Fibroblast of skin of right quadriceps (primary cell): Measurements from ENCODE around the gene DNAAF5.
A peak's percentile ranks its signal among the peaks of the same experiment; 100 is the strongest.

Source experiments
- DNase-seq: peaks from one replicate; pipeline ENCODE4 v3.0.0-alpha.2; 2013

The DNAAF5 gene

GRCh38 chr7:818031-818699 lies 91.7 kb downstream of the DNAAF5 start:
- peak; percentile 77 for DNase-seq

GRCh38 chr7:820341-820740 lies 93.8 kb downstream of the DNAAF5 start:
- no peak for DNase-seq

- DNase-seq: no peak
Observed at GRCh38 chr7:821688-822087, 95.2 kb downstream of the DNAAF5 start.

DNA sequence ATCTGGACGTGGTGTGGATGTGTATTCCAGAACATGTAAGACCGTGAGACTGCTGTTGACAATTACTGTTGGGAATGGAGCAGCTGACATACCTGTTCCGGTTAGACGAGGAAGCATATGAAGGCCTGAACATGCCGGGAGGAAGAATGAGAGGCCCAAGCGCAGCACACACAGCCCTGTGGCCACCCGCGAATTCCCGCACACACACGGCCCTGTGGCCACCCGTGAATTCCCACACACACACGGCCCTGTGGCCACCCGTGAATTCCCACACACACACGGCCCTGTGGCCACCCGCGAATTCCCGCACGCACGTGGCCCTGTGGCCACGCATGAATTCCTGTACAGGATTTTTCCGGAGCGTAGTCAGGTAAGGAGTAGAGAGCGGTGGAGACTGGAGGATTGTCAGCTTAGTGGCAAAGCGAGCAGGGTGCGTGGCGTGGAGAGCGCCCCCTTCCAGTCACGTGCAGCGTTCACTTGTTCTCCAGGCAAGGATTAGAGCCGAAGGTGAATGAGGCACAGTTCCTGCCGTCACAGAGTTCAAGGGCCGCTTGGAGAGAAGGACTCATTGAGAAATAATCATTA lies 96.3 kb downstream of the DNAAF5 start:
- DNase-seq: no peak

DNA sequence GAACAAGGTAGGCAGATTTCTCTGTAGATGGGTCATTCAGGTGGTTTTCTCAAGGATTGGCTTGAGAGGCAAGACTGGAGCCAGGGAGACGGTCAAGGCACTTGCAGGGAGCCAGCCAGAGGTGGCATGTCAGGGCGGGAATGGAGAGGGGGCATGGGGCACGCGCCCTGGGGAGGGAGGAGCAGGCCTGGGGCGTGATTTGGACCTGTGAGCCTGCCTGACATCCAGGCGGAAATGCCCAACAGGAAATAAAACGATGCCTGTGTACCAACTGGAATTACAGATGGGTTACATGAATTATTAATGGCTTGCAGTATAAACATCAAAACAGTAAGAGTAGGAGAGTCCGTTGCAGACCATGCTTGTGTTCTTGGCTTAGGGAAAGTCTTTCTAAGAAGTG lies 97.2 kb downstream of the DNAAF5 start:
- no peak for DNase-seq

- no peak for DNase-seq
Observed at GRCh38 chr7:824081-824480, 97.6 kb downstream of the DNAAF5 start.

- no peak for DNase-seq
Observed at GRCh38 chr7:824664-825063, 98.2 kb downstream of the DNAAF5 start.

GRCh38 chr7:825386-825785 lies 98.9 kb downstream of the DNAAF5 start:
- DNase-seq: peak; percentile 45

DNA sequence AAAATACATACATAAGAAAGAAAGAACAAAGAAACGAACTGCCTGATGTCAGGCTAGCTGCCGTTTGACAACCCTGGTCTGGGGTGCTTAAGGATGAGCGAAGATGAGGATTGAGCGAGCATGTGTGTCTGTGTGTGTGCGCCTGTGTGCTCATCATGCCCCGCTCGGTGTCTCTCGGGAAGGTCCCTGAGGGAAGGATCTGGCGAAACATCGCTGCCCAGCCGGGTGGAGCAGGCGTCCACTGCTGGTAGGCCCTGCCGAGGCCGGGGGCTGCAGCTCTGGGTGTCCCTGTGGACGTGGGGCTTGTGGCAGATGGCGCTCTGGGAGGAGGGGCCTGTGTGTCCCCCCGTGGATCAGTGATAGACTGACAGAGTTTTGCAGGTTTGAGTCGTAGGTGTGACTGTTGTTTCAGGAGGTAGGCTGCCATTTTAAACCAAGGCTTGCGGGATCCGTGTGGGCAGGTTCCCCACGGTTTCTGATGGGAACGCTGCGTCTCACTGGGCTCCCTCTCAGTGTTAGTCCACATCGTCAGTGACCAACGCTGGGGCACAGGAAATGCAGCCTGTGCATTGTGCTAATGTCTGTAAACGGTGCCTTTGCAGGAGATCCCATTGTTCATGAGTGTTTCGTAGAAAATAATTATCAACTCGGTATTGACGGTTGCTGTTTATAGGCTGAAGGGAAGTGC lies 99.9 kb downstream of the DNAAF5 start:
- DNase-seq: no peak

DNA sequence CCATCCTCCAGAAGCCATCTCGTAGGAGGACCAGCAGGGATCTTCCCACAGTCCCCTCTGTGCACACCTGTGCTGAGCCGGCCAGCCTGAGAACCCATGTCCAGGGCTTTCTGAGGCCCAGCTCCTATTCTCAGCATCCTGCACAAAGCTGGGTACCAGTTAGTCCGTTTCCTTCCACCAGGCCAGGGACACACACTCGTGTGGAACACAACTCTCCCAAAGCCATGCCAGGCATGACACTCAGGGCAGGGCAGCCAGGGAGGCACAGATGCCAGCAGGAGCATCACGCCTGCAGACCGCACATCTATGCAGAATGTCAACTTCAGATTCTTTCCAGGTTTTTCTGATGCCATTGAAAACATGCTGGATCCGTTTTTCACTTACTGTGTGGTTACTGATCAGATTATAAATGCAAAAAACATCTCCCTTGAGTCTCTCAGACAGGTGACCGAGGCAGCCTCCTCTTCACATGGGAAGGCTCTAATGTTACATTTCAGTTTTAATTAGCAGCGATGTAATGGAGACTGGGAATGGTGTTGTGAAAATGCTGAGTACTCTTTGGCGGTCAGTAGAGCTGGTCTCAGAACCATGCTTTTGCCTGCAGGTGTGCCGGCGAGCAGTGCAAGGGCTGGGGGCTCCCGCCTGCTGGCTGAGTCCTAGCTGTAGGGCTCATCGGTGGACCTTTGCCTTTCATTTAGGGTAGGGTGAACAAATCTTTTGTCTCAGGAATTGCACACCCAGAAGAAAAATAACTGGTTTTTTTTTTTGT lies 102.5 kb downstream of the DNAAF5 start:
- DNase-seq: no peak

GRCh38 chr7:830069-830468 lies 103.6 kb downstream of the DNAAF5 start:
- no peak for DNase-seq

- peak; percentile 90 for DNase-seq
Observed at GRCh38 chr7:831596-832166, 105.2 kb downstream of the DNAAF5 start.

DNA sequence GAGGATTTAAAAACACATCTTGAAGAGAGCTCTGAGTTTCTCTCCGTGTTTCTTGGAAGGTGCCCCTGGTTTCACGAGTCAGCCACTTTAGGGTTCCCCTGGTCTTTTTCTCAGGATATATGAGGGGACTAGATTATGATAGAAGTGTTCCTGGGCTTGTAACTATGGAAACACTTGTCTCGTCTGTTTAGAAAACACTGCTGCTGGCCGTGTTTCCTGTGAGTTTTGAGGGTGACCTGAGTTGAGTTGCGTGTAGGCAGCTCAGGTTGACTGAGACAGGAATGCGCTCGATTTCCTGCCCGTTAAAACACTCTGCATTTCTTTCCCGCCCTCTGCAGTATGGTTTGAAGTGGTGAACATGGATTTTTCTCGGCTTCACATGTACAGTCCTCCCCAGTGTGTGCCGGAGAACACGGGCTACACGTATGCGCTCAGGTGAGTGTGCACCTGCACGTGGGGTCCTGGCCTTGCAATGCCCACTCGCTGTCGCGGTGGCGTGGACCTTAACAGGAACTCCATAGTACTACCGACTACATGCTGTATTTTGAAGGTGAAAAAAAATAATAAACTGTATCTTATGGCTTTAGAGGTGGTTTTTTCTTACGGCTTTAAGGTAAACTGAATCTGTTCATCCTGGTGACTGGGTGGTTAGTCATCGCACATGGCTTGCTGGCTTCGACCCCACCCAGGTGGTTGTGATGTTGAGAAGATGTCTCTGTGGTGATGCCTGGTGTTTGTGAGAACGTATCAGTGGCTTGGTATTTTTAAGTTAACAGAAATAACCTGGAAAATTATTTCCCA lies 105.9 kb downstream of the DNAAF5 start, which contains the start of gene SUN1:
Gene SUN1, plus strand, starts transcription at position 310 of the 801 bp plus-strand sequence. Its CDS starts 49 bp downstream, at position 359.
- peak; percentile 66 for DNase-seq

DNA sequence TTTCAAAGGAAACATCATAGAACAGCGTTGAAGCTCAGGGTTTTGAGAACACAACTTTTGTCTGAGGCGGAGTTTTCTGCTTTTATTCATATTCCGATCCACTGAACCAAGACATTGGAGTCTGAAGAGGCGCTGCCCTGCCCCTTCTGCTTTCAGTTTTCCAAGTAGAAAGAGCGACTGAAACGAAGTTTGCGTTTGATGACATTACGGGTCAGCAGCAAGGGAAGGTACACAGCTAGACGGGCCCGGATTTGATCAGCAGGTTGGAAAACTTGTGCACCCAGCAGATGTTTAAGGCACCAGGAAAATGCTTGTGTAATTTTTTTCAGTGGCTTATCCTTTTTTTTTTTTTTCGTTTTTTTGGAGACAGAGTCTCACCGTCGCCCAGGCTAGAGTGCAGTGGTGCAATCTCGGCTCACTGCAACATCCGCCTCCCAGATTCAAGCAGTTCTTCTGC lies 106.5 kb downstream of the DNAAF5 start:
- DNase-seq: no peak

DNA sequence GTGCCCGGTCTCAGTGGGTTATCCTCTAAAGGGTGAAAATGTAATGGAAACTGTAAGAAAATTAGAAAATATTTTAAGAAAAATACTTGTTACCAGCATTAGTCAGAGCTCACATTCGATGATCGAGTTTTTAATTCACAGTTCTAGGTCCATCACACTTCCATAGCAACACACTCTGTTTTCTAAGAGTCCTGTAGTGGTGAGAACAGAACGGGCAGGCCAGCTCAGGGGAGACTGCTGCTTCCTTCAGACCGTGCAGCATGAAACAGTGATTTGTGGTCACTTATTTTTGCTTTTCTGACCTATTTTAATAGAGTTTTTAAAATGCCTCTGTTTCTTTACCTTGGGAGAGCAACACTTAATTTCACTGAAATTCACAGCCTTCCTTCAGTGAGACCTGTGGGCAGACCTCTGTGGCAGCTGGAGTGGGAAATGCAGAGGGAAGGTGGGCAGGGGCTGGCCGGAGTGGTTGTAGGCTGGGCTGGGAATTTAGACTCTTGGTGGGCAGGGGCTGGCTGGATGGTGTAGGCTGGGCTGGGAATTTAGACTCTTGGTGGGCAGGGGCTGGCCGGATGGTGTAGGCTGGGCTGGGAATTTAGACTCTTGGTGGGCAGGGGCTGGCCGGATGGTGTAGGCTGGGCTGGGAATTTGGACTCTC lies 107.2 kb downstream of the DNAAF5 start:
- DNase-seq: no peak

GRCh38 chr7:834277-834676 lies 107.8 kb downstream of the DNAAF5 start:
- no peak for DNase-seq

GRCh38 chr7:835021-835420 lies 108.5 kb downstream of the DNAAF5 start:
- DNase-seq: no peak

DNA sequence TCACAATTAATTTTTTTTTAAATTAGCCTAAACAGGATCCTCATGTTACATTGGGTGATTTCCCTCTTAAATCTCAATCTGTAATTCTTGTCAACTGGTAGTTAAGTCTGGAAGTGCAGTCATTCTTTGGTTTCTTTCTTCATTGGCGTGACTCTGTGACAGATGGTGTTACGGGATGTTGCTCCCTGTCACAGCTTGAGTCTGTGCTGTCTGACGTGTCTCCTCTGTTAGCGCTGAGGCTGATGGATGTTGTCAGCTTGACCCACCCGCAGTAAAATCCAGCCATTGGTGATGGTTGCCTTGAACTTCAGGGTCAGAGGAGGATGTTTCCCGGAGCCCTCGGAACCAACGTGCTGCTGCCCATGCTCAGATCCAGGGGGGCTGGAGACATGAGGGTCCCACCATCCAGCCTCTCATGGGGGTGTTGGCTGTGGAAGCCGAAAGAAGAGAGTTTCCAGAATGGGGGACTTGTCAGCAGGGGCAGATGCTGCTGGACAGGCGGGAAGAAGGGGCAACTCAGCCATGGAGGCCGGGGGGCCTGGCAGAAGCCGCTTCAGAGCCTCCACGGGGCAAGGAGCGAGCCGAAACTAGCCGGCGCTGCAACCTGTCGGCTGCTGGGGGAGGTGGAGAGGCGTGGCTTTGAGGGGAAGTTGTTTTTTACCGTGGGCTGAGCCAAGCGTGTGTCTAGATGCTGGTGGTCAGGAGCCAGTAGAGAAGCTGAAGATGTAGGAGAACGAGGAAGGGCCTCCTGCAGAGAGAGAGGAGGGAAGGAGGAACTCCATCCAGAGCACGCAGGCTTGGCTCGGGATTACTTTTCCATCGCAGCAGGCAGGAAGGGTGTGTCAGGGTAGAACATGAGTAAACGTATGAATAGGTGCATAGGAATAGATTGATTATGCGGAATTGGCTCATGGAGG lies 109.2 kb downstream of the DNAAF5 start:
- DNase-seq: peak; percentile 17
